K562 (cell line): ENCODE measurements around the gene ARMC7. TPM values are rescaled to one million over a fixed set of nuclear protein-coding genes. Genes with fewer than 3 reads are reported as not detected.

ENCODE experiments used
- FUS ChIP-seq: fragments of 200-400 bp; formaldehyde crosslinking; optimal IDR thresholded peaks from 2 replicates; pipeline ENCODE3; 2017; ENCODE audit warnings: low read depth, low read length
- GABPB1 ChIP-seq: sonication (generic); formaldehyde crosslinking; IDR thresholded peaks from 2 replicates; pipeline ENCODE4 v1.8.0; 2022; ENCODE audit warnings: mild to moderate bottlenecking, missing genetic modification reagents
- GATA2 ChIP-seq: sonication (generic); formaldehyde crosslinking; IDR thresholded peaks from 2 replicates; pipeline ENCODE4 v1.4.0; 2020; ENCODE audit warnings: mild to moderate bottlenecking, missing genetic modification reagents
- HDGF ChIP-seq: fragments of 450-650 bp; IDR thresholded peaks from 2 replicates; pipeline ENCODE4 v1.6.1; 2016
- JUNB ChIP-seq: fragments of 450-650 bp; formaldehyde crosslinking; conservative IDR thresholded peaks from 2 replicates; pipeline ENCODE4 v1.4.0; 2020; ENCODE audit warnings: mild to moderate bottlenecking
- KAT7 ChIP-seq: sonication (generic); formaldehyde crosslinking; IDR thresholded peaks from 2 replicates; pipeline ENCODE4 v1.8.0; 2022; ENCODE audit warnings: missing genetic modification reagents, mild to moderate bottlenecking, borderline replicate concordance
- POLR2G ChIP-seq: fragments of 200-400 bp; formaldehyde crosslinking; IDR thresholded peaks from 2 replicates; pipeline ENCODE4 v1.6.1; 2017; ENCODE audit warnings: low read depth, mild to moderate bottlenecking, antibody characterized with exemption, low read length, moderate library complexity
- PTRF ChIP-seq: fragments of 450-650 bp; IDR thresholded peaks from 2 replicates; pipeline ENCODE4 v1.6.1; 2016; ENCODE audit warnings: mild to moderate bottlenecking, missing genetic modification characterization, missing compliant biosample characterization
- STAT5A ChIP-seq: IDR thresholded peaks from 2 replicates; pipeline ENCODE4 v1.6.1; 2012; ENCODE audit warnings: low read length, inconsistent platforms, borderline replicate concordance
- TCF3 ChIP-seq: sonication (generic); formaldehyde crosslinking; IDR thresholded peaks from 2 replicates; pipeline ENCODE4 v1.4.0; 2020; ENCODE audit warnings: mild to moderate bottlenecking, missing genetic modification reagents
- TOE1 ChIP-seq, 2 experiments: fragments of 450-650 bp in 1 of 2; sonication (generic) in 1 of 2; formaldehyde crosslinking in 1 of 2; IDR thresholded peaks; 2 replicates each; pipeline versions ENCODE4 v1.7.1 to v1.8.0; 2016 to 2022; ENCODE audit warnings: borderline replicate concordance in 2 of 2, mild to moderate bottlenecking in 2 of 2, antibody characterized with exemption in 1 of 2, inconsistent platforms in 1 of 2, low read depth in 1 of 2, missing genetic modification reagents in 1 of 2, moderate library complexity in 1 of 2
- XRCC5 ChIP-seq: fragments of 200-400 bp; formaldehyde crosslinking; IDR thresholded peaks from 2 replicates; pipeline ENCODE4 v1.6.1; 2017; ENCODE audit warnings: low read depth, mild to moderate bottlenecking, low read length
- ZBED1 ChIP-seq: IDR thresholded peaks from 2 replicates; pipeline ENCODE4 v1.6.1; 2014
- ZBTB12 ChIP-seq: fragments of 250-450 bp; sonication (Bioruptor Pico); IDR thresholded peaks from 2 replicates; pipeline ENCODE4 v1.4.0; 2020
- ZBTB33 ChIP-seq: sonication (generic); formaldehyde crosslinking; IDR thresholded peaks from 2 replicates; pipeline ENCODE4 v1.8.1; 2023; ENCODE audit warnings: mild to moderate bottlenecking, missing genetic modification reagents
- ZFP30 ChIP-seq: fragments of 250-450 bp; sonication (Bioruptor Pico); IDR thresholded peaks from 2 replicates; pipeline ENCODE4 v1.8.0; 2022; ENCODE audit warnings: moderate library complexity, mild to moderate bottlenecking, inconsistent platforms, borderline replicate concordance
- ZNF133 ChIP-seq: fragments of 250-450 bp; sonication (Bioruptor Pico); IDR thresholded peaks from 2 replicates; pipeline ENCODE4 v1.4.0; 2020; ENCODE audit warnings: mild to moderate bottlenecking
- ZNF644 ChIP-seq: fragments of 200-800 bp; sonication (Bioruptor generic); IDR thresholded peaks from 2 replicates; pipeline ENCODE4 v1.6.1; 2016; ENCODE audit warnings: low read depth, missing genetic modification characterization, missing compliant biosample characterization
- polyA plus RNA-seq, 8 experiments: library from polyadenylated mRNA; depleted of rRNA in 4 of 8; stranded (reverse) in 5 of 8; unstranded in 3 of 8; fragments of >200 nt; fragmentation: Nextera tagmentation in 2 of 8; fragmentation: Illumina TruSeq in 1 of 8; extraction: Ambion mirVana in 2 of 8; extraction: Trizol in 1 of 8; gene quantifications; 2 replicates each; pipeline versions ENCODE4 v1.2.1 to v1.2.3, GENCODE V29; 2011 to 2014; ENCODE audit warnings: inconsistent platforms in 1 of 8, missing spikeins in 1 of 8
- total RNA-seq, 7 experiments: library from RNA; depleted of rRNA in 6 of 7; stranded (reverse); fragments of >200 nt in 6 of 7; fragmentation: Illumina TruSeq in 2 of 7; extraction: Trizol in 2 of 7; gene quantifications; 2 replicates each; pipeline versions ENCODE4 v1.2.1 to v1.2.3, GENCODE V29; 2011 to 2021; ENCODE audit warnings: low replicate concordance in 1 of 7
- TF ChIP-seq, protein P1 (sequence below): IDR thresholded peaks from 2 replicates; pipeline ENCODE4 v1.6.1; 2011; ENCODE audit warnings: borderline replicate concordance, low read depth, mild to moderate bottlenecking, moderate library complexity, low read length; ENCODE audit not compliant: insufficient read depth, poor library complexity, severe bottlenecking
- TF ChIP-seq, protein P2 (sequence below): fragments of 250-450 bp; sonication (Bioruptor Pico); IDR thresholded peaks from 2 replicates; pipeline ENCODE4 v1.5.0; 2020; ENCODE audit warnings: mild to moderate bottlenecking

Gene ARMC7
- total and polyA plus RNA-seq, 9 of the 15 experiments (the other 6 are each of a cell fraction or from before 2014, with no cell fraction given): 1.4 to 15.2 (median 5.9) TPM

GRCh38 chr17:75124041-75124818 is 14.5 kb downstream of the ARMC7 start (continued):
- peak; percentile 76 for TF ChIP-seq POLR2G
- TF ChIP-seq ZBTB33: 0 out of 2 replicates have a peak, but pooled peaks have one; percentile 16
- TF ChIP-seq, protein P1, sequence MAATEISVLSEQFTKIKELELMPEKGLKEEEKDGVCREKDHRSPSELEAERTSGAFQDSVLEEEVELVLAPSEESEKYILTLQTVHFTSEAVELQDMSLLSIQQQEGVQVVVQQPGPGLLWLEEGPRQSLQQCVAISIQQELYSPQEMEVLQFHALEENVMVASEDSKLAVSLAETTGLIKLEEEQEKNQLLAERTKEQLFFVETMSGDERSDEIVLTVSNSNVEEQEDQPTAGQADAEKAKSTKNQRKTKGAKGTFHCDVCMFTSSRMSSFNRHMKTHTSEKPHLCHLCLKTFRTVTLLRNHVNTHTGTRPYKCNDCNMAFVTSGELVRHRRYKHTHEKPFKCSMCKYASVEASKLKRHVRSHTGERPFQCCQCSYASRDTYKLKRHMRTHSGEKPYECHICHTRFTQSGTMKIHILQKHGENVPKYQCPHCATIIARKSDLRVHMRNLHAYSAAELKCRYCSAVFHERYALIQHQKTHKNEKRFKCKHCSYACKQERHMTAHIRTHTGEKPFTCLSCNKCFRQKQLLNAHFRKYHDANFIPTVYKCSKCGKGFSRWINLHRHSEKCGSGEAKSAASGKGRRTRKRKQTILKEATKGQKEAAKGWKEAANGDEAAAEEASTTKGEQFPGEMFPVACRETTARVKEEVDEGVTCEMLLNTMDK: no peak
- peak; percentile 52; the same call in 1 of the 2 replicates for TF ChIP-seq STAT5A
- TF ChIP-seq ZBED1: peak; percentile 46; the same call in 1 of the 2 replicates
- 0 out of 2 replicates have a peak, but pooled peaks have one; percentile 19 for TF ChIP-seq ZNF133 (CRISPR knock-in tag)
- no peak for TF ChIP-seq ZFP30 (CRISPR knock-in tag)
- TF ChIP-seq HDGF: peak; percentile 23; the same call in 1 of the 2 replicates
- TF ChIP-seq TCF3 (CRISPR knock-in tag): peak; percentile 85
- peak; percentile 89 for TF ChIP-seq JUNB (CRISPR knock-in tag)
- TF ChIP-seq, protein P2, sequence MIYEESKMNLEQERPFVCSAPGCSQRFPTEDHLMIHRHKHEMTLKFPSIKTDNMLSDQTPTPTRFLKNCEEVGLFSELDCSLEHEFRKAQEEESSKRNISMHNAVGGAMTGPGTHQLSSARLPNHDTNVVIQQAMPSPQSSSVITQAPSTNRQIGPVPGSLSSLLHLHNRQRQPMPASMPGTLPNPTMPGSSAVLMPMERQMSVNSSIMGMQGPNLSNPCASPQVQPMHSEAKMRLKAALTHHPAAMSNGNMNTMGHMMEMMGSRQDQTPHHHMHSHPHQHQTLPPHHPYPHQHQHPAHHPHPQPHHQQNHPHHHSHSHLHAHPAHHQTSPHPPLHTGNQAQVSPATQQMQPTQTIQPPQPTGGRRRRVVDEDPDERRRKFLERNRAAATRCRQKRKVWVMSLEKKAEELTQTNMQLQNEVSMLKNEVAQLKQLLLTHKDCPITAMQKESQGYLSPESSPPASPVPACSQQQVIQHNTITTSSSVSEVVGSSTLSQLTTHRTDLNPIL: no peak
- TF ChIP-seq FUS: no peak
- peak; percentile 73 for TF ChIP-seq ZNF644 (tag)
- no peak; the same call in 1 of the 2 replicates for TF ChIP-seq ZBTB12 (CRISPR knock-in tag)
- no peak for TF ChIP-seq TOE1 (IDR thresholded peaks at IDR 0.05; ENCODE audit: borderline replicate concordance)
- TF ChIP-seq TOE1 (CRISPR knock-in tag; IDR thresholded peaks at IDR 0.05; ENCODE audit: borderline replicate concordance, low read depth): no peak
- 0 out of 2 replicates have a peak, but pooled peaks have one; percentile 53 for TF ChIP-seq XRCC5
- 0 out of 2 replicates have a peak, but pooled peaks have one; percentile 29 for TF ChIP-seq GATA2 (CRISPR knock-in tag)
- TF ChIP-seq PTRF: peak; percentile 54; the same call in 1 of the 2 replicates
- TF ChIP-seq GABPB1 (CRISPR knock-in tag): peak; percentile 55; the same call in 1 of the 2 replicates
- peak; percentile 22; the same call in 1 of the 2 replicates for TF ChIP-seq KAT7 (CRISPR knock-in tag)
